Activated CD8-positive, alpha-beta memory T cell treated with anti-CD3 and anti-CD28 coated beads for 48 hours (primary cell): ENCODE data around the gene PPIG.
"Not testable (repeated sequence)": the region's sequence is repeated elsewhere in the genome, so short reads cannot be mapped to it uniquely, and the experiment has no call there.

Experiments
- DNase-seq, 3 experiments: peaks; one replicate each; pipeline ENCODE4 v3.0.0-alpha.2; 2020; ENCODE audit warnings: low read depth in 2 of 3, low spot score in 2 of 3

The PPIG gene

DNA sequence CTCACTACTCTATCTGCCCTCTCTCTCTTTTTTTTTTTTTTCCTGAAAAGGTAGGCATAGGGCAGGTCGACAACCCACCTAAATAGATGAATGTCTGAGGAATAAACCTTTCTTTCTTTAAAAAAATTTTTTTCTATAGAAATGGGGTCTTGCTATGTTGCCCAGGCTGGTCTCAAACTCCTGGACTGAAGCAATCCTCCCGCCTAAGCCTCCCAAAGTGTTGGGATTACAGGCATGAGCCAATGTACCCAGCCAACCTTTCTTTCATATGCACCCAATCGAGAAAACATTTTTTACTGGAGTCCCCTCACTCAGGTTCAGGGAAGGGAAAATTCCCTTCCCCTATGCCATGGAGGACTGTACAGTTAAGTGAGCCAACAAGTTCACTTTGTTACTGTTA lies 79.1 kb downstream of the PPIG start:
- no peak for DNase-seq

DNA sequence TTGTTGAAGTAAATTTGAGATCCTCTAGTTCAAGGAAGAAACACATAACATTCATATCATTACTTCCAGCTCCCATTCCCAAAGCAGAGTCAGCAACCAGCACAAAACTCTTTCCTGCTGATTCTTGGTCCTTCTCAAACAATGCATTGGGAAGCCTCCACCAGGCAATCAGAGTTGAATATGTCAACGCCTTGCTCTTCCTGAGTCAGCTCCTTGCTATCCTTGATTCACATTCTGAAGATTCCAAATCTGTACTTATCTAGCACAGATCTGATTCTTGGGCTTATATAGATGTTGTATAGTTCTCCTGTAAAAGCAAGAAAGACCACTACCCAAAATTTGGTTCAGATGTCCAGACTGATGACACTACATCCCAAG lies 80.4 kb downstream of the PPIG start:
- DNase-seq: no peak

DNA sequence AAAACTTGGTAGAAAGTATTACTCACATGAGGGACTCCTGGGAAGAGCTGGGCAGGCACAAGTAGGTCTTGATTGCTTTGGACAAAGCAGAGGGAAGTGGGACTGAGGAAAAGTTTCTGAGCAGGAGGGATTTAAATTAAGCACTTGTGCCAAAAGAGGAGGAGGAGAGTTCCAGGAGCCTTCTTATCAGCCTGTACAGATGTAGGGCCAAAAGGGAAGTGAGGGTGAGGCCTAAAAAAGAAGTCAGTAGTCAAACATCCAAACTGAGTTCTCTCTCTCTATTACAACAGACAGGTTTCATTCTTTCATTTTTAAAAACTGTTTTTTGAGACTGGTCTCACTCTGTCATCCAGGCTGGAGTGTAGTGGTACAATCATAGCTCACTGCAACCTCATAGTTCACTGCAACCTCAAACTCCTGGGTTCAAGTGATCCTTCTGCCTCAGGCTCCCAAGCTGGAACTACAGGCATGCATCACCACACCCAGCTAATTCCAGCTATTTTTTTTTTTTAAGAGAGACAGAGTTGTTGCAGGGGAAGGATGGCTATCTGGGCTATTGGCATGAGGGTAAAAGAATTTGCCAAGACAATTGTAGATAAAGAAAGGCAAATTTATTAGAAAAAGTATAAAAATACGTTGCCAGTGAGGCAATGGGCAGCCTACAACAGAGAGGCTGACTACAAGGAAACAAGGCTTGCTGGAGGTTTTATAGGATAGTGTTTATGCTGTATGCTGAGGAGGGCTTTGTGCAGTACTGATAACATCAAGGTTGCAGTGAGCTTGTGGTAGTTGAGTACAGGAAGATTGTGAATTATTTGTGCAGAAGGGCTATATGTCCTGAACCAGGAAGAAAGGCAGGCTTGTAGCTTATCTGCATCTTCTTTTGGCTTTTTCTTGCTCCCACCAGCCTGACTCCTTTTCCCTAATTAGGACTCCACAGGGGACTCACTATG lies 81.1 kb downstream of the PPIG start:
- DNase-seq: no peak

DNA sequence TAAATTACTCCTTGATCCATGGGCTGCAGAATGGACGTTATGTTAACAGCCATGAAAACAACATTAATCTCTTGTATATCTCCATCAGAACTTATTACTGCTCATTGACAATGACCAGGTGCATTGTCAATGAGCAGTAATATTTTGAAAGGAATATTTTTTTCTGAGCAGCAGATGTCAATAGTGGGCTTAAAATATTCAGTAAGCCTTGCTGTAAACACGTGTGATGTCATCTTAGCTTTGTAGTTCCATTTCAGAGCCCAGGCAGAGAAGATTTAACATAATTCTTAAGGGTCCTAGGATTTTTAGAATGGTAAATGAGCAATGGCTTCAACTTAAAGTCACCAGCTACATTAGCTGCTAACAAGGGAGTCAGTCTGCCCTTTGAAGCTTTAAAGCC lies 83.4 kb downstream of the PPIG start:
- no peak for DNase-seq

DNA sequence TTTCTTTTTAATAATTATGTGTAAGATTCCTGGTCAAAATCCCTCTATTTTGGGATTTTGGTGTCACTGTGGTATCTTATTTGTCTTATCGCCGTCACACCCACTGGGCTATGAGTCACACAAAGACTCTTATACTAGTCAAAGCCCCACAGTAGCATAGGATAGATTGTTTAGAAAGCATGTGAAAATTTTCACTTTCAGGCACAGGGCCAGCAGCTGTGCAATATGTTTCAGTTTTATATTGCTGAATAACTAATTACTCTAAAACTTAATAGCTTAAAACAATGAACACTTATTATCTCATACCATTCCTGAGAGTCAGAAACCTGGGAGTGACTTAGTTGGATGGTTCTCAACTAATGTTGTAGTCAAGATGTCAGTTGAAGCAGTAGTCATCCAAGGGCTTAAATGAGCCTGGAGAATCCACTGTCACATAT lies 86.1 kb downstream of the PPIG start:
- DNase-seq: no peak

DNA sequence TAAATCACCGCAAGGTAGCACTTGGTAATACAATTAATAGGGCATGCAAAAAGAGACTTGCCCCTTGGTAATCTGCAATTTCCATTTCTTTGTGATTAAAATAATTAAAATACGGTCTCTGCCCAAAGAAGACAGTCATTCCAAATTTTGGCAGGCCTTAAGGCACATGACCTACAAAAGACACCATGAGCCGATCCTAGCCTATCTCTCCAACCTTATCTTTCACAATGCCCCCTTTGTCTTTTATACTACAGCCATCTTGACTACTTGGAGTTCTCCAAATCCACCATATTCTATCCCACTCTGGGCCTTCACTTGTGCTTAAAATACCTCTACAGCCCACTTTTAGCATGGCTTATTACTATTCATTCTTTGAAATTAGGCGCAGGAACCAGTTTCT lies 86.8 kb downstream of the PPIG start:
- DNase-seq: no peak

DNA sequence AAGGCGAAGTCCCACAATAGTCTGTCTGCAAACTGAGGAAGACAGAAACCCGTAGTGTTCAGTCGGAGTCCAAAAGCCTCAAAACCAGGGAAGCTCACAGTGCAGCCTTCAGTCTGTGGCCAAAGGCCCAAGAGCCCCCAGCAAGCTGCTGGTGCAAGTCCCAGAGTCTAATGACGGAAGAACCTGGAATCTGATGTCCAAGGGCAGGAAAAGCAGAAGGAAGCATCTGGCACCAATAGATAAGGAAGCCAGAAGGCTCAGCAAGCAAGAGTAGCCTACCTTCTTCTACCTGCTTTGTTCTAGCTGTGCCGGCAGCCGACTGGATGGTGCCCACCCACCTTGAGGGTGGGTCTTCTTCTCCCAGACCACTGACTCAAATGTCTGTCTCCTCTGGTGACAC lies 88.3 kb downstream of the PPIG start:
- DNase-seq: no peak

DNA sequence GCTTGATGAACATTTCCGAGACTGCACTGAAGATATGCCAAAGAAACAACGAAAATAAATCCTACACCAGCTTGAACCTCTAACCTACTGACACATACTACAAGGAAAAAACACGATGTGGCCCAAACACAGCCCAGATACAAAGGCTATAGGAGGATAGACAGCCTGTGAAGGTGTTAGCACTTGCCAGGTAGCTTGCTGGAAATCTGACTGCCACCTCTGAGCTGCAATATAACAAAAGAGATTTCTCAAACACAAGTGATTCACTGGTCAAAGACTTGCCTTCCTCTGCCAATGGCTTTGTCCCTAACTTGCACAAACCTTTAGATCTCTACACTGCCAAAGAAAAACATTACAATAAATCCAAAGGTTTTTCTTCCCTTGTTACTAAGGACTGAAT lies 89.0 kb downstream of the PPIG start:
- DNase-seq: no peak

DNA sequence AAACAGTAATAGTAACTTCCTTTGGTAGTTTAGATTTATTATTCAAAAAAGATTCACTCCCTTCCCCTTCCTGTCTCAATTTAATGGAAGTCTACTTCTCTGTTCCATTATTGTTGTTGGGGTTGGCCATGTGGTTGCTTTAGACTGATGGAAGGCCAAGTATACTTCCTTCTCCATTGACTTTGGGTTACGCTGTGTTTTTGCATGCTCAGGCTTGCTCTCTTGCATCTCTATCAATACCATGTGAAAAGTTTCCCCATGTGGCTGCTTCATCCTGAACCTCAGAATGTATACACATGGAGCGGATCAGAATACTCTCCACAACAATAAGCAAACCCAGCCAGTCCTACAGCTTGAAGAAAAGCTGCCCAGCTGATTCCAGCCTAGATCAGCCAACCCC lies 89.8 kb downstream of the PPIG start:
- no peak for DNase-seq

DNA sequence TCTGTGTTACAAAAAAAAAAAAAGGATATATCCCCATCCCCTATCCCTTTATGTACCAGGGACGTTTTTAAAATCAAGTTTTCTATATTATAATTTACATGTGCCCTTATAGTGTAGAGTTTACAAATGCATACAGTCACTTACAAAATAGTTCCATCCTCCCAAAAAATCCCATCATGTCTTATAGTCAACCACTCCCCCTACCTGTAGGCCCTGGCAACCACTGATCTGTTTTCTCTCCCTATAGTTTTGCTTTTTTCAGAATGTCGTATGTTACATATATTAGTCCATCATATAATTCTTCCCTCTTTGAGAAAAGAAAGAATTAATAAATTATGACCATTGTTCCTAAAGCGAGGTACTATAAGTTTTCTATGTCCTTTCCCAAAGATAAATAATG lies 92.2 kb downstream of the PPIG start:
- DNase-seq: no peak

DNA sequence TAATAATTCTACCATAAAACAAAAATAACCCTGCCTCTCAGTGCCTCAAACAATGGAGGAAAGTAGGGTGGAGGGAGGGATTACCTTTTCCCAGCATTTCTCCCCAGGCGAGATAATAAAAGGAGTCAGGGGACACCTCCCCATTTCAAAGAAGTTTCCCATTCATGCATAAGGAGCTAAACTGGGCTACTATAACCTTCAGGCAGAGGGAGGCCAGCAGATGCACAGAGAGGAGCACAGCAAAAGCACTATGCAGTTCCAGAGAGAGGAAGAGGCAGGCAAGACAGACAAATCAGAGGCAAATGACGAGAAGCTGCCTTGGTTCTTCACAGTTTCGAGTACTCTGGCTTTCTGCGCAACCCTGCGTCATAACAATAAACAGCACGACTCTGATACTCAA lies 92.7 kb downstream of the PPIG start:
- no peak for DNase-seq

DNA sequence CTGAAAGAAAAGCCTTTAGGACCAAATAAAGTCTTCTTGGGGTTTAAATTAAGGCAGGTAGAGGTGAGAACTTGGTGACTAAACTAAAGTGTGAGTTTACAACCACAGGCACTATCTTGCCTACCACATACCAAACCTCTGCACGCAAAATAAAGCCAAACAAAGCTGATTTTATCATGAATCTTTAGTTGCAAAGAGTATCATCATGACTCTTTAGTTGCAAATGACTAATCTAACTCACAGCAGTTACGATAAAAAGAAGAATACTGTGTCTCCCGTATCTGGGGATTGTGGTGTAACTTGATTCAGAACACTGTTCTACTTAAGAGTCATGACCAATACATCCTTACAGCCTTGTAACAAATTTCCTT lies 98.9 kb downstream of the PPIG start:
- no peak for DNase-seq

DNA sequence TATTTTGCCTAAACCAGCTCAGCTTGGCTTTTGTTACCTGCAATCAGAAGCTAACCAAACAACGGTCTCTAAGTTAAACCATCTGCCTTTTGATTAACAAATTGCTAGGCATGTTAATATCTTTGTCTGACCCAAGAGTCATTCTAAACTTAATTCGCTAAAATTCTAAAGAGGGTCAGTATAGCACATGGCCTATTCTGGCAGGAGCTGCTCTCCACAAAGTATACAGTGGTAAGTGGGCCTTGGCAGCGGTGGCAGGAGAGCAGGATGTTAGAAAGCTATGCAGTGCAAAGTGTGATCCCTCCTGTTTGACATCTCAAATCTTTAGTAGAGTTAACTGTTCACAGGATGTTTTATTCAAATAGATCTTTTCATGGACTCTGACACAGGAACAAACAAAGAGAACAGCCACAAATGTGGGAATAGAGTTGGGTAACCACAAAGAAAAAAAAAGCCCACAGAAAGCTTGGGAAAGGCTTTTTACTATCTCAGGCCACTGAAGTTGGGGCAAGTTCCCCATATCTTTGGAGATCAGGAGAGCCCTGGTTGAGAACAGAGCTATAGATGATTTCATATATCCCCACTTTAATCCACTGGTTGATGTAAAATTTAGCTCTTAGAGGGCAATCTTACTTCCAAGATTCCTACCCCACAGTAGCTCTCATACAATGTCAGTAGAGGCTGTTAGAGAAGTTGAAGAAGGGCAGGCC lies 99.4 kb downstream of the PPIG start:
- DNase-seq: no peak

DNA sequence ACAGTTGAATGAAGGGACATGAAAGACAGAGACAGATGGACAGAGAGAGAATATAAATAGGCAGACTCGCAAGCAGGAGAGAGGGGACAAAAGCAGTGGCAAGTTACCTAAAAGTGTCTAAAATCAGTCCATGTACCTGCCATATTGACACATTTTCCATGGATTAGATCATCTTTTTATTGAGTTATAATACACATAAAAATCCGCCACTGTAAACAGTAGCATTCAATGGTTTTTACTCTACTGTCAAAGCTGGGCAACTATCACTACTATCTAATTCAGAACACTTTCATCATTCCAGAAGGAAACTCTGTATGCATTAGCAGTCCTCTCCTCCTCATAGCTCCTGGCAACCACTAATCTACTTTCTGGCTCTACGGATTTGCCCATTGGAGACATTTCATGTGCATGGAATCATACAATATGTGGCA lies 100.0 kb downstream of the PPIG start:
- DNase-seq: no peak

DNA sequence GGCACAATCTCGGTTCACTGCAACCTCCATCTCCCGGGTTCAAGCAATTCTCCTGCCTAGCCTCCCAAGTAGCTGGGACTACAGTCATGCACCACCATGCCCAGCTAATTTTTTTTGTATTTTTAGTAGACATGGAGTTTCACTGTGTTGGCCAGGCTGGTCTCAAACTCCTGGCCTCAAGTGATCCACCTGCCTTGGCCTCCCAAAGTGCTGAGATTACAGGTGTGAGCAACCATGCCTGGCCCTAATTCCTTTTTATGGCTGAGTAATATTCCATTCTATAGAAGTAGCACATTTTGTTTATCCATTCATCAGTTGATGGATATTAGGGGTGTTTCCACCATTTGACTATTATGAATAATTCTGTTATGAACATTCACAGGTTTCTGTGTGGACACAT lies 100.6 kb downstream of the PPIG start:
- DNase-seq: not testable (repeated sequence)

DNA sequence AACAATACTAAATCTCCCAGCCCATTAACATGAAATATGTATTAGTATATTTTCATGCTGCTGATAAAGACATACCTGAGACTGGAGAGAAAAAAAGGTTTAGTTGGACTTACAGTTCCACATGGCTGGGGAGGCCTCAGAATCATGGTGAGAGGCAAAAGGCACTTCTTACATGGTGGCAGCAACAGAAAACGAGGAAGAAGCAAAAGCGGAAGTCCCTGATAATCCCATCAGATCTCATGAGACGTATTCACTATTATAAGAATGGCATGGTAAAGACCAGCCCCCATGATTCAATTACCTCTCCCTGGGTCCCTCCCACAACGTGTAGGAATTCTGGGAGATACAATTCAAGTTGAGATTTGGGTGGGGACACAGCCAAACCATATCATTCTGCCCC lies 102.7 kb downstream of the PPIG start:
- DNase-seq: not testable (repeated sequence)

DNA sequence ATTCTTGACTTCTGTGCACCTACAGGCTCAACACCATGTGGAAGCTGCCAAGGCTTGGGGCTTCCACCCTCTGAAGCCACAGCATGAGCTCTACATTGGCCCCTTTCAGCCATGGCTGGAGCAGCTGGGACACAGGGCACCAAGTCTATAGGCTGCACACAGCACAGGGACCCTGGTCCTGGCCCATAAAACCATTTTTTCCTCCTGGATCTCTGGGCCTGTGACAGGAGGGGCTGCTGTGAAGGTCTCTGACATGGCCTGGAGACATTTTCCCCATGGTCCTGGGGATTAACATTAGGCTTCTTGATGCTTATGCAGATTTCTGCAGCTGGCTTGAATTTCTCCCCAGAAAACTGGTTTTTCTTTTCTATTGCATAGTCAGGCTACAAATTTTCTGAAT lies 103.8 kb downstream of the PPIG start:
- not testable (repeated sequence) for DNase-seq

DNA sequence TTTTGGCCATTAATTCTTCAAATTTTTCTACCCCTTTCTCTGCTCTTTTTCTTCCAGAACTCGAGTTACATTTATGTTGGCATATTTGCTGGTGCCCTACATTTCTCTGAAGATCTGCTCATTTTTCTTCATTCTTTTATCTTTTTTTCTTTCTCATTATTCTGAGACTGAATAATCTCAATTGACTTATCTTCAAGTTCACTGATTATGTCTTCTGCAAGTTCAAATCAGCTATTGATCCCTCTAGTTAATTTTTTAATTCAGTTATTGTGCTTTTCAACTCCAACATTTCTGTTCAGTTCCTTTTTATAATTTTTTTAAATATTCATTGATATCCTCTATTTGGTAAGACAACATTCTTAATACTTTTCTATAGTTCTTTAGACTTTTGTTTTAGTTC lies 106.8 kb downstream of the PPIG start:
- DNase-seq: no peak
